COLO668 (cell line): ENCODE measurements around the gene KY.
A peak's percentile ranks its signal among the peaks of the same experiment; 100 is the strongest.

Experiments used
- DNase-seq: peaks from one replicate; lab custom pipeline; 2025; ENCODE audit not compliant: unreplicated experiment; lab: John Stamatoyannopoulos, UW

Gene KY

DNA sequence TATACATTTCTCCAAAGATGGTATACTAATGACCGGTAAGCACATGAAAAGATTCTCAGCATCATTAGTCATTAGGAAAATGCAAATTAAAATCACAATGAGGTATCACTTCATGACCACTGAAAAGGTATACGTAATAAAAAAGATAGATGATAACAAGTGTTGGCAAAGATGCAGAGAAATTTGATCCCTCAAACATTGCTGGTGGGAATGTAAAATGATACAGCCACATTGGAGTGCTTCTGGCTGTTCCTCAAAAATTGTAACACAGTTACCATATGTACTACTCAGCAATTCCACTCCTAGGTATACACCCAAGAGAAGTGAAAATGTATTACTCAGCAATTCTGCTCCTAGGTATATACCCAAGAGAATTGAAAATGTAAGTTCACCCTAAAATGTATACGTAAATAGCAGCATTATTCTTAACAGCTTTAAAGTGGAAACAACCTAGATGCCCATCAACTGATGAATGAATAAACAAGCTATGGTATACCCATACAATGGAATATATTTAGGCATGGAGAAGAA lies 25.0 kb upstream of the KY start:
- DNase-seq = no peak

DNA sequence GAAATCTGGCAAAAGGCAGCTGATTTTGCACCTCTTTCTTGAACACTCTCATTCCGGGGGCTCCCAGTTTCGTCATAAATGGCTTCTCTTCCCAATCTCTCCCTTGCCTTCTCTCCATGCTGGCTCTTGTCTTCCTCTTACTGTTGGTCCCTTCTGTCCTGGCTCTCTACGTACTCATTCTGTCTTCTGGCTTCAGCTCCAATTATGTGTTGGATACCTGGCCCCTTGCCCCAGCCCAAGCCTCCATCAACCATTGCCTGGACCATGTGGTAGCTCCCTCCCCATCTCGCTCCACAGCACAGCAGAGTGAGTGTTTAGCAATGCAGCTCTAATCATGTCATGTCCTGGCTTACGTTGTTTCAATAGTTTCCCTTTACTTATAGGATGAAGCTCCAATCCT lies 21.7 kb upstream of the KY start:
- DNase-seq = no peak

DNA sequence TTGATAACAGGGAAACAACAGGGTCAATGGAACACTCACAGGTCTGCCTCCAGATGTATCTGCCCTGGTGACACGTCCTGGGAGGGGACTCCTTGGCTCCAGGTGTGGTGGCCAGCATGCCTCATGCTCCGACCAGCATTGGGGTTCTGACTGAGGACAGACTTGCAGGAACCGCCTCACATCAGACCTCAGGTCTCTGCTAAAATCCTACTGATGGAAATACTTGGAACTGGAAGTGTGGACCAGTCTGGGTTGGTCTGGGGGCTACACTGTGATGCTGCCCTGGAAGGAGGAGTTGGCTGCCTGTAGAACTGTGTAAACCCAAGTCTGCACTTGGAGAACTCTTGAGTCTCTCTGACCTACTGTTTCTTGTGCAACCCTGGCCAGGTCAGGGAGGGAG lies 17.1 kb upstream of the KY start:
- no peak for DNase-seq

DNA sequence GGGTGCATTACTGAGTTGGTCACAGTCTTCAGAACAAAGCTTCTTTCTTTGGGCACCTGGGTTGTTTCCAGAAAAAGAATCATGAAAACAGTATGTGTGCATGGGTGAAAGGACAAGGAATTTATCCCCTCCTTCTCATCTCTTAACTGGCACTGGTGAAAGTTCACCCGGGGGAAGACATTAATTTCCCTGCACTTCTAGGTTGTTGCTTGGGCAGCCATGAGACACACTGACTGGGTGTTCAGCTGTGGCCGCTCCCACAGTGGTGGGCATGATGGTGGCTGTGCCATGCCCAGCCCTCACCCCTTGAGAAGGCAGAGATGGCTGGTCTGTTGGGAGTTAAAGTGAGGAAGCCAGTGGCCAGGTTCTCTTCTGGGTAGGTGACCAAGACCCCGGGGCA lies 16.6 kb upstream of the KY start:
- DNase-seq = no peak

DNA sequence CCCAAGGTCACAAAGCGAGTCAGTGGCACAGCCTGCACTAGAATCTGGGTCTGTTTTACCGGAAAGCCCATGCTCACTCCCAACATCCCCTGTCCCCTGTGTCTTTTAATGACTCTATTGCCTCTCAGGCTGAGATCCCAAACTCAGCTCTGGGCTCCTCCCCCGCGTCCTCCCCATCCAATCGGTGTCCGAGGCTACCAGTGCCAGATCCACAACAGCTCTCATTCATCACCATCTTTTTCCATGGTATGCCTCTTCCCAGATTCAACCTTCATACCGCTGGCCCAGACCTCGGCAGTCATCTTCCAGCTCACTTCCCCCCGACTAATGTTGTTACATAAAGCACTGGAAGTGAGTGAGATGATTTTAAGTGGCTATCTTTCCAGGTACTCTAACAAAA lies 16.1 kb upstream of the KY start:
- no peak for DNase-seq

DNA sequence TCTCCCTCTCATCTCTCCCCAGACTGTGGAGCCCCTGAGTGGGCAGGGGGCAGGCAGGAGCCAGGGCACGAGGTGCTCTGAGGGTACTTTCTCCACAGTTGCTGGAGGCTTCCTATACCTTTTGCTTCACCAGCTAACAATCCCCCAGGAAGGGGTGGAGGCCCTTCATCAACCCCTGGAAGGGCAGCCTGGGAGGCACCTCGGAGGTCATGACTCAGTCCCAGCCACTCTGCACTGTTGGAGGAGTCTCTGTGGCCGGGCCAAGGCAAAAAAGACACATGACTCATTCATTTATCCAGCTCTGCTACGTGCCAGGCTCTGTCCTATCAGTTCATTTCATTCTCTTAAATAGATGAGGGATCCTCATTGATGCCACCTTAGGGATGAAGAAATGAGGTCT lies 15.6 kb upstream of the KY start:
- DNase-seq = no peak

DNA sequence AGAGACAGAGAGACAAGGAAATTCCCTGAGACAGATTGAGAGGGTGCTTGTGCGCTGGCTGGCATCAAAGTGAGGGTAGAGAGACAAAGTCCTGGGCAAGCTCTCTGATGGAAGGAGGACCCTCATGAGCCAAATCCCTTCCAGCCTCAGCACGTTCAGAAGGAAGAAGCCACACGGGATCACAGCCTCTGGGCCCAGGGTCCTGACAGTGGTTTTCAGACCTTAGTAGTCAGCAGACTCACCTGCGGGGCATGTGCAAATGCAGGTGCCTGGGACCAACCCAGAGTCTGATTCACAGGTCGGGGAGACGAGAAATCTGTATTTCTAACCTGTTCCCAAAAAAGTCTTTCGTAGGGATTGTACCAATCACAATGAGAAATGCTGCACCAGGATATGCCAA lies 15.2 kb upstream of the KY start:
- DNase-seq = no peak

DNA sequence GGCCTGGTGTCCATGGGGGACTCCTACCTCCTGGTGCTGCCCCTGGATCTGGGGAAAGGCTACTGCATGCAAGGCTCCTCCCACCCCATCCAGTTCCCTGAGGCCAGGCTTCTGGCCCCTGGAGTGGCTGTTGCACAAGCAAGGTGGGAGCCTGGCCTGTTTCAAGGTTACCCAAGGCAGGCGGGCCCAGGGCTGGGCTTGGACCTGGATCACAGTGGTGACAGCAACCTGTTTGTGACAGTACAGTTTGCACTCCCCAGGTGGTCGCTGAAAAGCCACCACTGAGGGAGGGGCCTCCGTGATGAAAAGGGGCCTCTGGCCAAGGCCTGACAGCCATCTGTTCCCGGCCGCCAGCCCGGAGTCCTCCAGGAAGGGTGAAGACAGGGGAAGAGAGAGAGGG lies 14.4 kb upstream of the KY start:
- DNase-seq = no peak

DNA sequence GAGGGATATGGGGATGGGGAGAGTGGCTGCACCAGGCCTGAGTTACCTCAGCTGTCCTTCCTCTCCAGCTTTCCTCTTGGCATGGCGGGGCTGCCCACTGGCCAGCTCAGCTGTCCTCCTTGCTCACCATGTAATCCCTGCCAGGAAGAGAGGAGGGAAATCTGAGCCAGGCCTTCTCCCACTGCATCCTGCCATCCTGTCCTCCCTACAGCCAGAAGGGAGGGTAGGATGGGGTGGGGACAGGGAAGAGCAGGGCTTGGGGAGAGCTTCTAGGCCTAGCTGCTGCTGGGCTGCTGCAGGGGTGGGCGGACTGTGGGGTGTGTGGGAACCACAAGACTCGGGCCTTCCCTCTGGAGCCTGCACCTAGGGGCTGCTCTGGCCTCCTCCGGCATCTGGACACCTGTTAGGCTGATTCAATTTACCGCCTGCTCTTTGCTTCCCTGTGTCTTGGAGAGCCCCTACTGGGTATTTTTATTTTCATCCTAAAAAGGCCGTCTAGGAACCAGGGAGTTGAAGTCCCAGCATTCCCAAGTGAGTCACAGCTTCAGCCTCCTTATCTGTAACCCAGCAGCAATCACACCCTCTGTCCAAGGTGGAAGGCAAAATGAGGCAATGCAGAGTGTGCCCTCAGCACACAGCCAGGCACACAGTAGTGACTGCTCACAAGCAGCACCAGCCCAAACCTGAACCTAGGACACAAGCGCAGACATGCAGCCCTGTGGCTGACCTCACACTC lies 13.1 kb upstream of the KY start:
- no peak for DNase-seq

DNA sequence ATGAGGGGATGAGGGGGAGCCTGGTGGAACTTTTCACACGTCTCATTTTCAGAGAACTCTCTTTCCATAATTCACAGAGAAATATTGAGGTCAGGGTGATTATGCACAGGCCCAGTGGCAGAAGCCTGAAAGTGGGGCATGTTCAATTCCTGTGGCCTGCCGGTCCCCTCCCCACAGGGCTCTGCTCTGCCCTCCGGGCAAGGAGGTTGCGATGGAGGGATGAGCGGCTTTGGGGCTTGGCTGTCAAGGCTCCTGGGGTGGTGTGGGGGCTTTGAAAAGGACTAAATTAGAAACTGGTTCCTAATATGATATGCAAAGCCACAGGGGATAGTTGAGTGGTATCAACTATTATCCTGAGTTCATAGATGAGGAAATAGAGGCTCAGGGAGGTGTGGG lies 9.2 kb upstream of the KY start:
- DNase-seq = no peak

DNA sequence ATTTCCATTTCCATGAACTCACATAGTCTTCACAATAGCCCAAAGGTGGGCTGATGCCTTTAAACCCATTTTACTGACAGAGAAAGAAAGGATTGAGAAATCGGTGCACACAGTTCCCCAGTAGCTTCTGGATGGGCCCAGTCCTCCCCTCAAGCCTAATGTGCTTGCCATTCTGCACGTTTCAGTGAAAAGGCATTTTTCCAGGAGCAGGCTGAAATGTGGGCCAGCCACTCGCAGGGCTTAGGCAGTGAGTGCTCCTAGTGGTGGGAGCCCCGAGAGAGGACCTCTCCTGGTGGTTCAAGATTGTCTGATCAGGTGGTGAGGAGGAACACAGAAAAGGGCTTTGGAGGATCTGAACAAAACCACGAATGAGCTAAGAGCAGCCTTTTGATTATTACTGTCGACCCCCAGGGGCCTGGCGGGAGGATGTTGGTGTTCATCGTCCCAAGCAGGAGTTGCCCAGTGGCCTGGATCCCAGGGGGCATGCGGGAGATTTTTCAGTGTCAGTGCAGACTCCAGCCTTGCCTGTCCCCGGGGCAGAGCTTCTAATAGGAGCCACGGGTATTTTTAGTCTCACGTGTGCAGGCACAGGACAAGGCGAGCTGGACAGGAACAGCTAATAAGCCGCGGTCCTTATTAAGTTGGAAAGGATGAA lies 8.7 kb upstream of the KY start:
- no peak for DNase-seq

DNA sequence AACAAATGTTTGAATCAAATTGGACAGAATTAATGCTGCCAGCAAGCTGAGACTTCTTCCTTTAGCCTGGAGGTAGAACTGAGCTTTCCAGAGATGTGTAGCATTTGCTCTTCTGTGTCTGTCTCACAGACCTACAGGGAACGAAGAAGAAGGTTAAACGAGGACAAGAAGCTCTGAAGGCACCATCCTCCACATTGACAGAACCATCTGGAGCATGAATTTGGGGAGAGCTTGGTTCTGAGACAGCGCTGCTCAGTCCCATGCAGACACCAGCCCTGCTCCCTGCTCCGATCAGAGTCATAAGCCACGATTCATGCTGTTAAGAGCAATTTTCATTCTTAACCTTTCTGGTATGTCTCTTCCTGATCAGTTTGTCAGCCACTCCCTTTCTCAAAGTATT lies 7.7 kb upstream of the KY start:
- no peak for DNase-seq

DNA sequence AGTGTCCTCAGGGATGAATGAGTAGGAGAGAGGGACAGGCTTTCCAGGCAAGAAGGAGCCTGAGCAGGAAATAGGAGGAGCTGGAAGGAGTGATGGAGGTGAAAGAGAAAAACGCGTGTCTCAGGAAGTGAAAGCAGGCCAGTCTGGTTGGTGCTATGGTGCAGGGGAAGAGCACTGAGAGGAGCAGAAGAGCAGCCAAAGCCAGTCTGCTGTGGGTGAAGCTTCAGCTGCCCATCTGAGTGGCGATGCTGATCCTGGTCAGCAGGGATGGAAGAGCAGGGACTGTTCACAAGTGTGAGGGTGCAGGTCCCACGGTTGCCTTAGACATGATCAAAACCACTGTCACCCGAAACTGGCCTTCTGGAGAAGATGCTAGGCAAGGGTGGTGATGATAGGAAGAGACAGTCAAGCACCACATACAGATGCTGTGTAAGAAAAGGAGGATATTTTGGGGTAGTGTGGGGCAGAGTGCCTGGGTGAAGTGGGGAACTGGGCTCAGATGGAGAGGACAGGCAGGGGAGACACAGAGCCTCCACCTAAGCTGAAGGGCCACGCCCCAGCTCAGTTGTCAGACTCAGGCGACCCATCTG lies 5.5 kb upstream of the KY start:
- DNase-seq = no peak

DNA sequence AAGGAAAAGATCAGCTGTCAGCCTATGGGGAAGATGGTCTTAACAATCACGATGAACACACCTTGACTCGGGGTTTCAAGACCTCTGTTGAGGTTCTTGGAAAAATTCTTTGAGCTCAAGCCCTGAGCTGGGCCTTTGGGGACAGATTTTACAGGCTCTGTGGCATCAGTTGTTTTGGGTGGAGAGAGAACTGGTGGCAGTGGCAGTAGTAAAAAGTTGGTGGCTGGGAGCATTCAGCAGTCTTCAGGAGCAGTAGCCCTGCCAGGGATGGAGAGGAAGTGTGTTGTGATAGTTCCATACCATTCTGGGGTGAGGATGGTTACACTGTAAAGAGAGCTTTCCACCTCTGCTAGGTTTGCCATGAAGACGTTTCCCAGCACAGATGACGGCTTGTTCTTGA lies 4.9 kb upstream of the KY start:
- DNase-seq = no peak

DNA sequence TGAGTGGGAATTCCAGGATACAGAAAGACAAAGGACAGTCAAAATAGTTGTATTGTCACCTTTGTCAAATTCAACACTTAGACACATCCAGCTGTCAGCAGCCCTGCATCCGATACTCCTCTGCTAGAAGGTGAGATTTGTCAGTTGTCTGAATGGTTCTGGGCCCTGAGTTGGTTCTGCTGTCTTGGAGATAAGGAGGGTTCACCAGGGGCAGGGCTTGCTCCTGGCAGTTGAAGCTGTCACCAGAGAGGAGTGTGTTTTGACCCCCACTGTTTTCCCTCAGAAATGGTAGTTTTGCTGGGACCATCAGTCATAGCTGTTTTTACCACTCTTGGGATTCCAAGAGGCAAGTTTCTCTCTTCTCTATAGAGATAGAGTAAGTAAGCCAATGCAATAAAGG lies 3.2 kb upstream of the KY start:
- DNase-seq = no peak

DNA sequence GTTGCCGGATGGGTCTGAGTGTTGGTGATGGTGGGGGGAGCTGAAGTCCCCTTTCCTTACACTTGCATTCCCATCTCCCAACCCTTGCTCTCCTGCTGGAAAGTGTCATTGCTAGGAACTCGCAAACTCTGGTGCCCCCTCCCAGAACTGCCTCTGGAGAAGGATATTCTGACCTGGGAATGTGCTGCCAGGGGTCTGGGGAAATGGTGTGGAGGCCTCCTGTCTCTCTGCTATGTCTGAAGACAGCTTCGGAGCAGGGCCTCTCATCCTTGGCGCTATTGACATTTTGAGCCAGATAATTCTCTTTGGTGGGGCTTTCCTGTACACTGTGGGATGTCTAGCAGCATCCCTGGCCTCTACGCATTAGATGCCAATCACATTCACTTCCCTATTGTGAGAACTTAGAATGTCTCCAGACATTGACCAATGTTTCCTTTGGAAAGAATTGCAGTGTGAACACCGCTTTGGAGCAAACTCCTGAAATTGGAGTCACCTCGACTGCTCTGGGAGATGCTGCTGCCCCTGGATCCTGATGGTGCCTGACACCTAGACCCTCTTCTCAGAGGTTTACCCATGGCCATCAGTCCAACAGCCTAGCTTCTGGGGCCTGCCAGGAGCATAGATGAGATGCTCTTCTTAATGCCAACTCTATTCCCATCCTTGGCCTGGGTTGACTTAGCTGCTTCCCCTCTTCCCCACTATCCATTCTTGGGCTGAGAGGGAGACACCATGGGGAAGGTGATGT lies 2.2 kb upstream of the KY start:
- no peak for DNase-seq

DNA sequence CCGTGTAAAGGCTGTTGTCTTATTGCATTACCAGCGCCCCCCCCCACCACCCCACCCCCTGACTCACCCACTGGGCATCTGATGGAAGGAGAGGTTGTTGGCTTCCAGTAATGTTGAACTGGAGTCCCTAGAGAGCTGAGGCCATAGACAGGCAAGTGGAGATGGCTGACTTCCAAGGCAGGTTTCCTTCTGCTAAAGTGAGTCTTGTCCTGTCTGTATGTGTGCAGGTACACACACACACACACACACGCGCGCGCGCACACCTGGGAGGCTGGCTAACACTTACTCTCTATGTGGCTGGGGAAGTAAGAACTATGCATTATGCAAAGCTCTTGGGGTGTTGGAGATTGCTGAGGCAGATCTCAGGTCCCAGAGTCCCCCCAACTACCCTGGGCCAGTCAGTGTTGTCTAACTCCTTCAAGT lies 1.6 kb upstream of the KY start:
- no peak for DNase-seq

DNA sequence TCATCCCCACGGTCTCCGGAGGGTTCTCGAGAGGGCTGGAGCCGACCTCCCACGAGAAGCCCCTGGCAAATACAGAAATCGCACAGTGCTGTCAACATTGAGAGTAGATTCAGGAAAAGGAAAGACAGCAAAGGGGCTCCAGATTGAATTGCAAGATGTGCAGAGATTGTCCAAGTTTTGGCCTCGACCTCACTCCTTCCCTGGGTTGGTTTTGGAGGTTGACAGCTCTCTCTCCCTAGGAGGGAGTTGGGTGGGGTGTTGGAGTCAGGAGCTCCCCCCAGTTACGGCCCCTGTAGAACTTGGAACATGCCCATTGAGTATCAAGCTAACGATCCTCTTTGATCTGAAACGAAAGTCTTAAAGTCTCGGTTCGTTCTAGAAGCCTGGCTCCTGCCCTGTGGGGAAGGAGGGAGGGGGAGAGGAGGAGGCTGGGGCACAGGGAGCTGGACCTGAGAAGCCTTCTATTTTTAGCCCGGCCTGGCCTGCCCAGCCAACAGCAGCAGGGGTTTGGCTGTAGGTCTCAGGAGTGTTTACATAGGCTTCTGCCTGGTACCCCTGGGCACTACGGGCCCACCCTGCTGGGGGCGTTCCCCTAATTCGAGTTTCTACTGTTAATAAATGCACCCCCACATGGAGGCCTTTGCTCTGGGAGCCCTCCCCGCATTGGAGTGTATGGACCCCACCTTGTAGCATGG lies 672 bp upstream of the KY start:
- DNase-seq = peak; percentile 1

DNA sequence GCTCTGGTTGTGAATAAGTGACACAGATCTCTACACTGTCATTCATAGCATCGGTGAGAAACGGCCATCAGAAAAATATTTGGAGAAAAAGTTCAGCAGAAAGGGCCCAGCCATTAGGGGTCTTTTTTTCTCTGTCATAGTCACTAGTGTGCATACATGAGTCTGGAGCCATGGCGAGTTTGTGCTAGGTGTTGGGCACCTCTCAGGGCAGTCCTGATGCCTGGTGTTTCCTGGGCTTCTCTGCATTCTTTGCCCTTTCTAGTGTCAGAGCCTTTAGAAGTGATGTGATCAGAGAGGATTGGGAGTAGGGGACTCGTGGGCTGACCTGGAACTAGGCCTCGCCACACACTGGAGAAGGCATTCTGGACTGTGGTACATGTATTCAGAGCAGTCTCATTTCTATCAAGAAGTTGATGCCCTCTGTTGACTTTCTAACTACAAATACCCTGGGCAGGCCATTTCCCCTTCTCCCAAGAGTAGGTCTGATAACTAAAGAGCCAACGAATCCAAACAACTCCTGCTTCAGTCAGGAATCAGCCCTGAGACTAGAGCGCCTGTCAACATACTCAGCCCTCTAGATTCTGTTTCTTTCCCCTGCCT lies 1.6 kb downstream of the KY start:
- DNase-seq = no peak

DNA sequence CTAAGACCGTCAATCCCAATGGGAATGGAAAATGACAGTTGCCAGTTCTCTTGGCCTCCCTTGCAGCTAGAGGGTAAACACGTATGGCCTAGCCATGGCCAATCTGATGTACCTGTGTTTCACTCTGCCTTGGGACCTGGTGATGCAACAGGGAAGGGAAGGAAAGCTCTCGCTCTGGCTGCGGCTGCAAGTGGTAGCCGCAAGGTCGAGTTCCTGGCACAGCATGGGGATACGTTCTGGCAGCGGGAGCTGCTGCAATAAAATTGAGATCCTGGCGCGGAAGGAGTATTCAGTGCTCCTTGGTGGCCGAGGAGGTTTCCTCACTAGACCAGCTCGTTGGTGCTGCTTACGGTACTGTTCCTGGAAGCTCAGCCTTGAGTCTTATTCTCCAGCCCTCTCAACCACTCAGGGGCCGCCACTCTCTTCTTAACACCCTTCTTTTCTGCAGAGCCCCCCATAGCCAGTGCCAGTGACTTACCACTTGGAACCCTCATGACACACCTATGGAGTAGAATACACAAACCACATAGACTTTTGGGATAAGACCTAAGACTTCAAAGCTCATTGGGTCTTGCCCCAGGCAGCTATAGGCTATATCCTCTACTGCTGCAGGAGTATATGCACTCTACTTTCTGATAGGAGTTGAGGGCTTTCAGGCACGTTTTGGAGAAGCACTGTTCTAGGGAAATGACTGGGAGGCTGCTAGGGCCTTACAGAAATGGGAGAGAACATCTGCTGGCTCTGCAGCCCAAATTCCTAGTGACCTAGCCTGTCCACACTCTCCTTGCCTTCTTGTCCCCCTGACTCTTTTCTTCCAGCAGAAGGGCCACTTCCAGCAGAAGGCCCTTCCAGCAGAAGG lies 2.7 kb downstream of the KY start:
- no peak for DNase-seq
